ENCODE results near the gene RASSF4.

RASSF4 gene

GRCh38 chr10:44948642-44949041 is 11.0 kb upstream of the RASSF4 start:
- no peak for DNase-seq

GRCh38 chr10:44949127-44949802 is 10.3 kb upstream of the RASSF4 start:
- no peak for DNase-seq

- DNase-seq = peak; percentile 2
Observed at GRCh38 chr10:44949915-44950314, 9.7 kb upstream of the RASSF4 start.

GRCh38 chr10:44950326-44951225 is 9.0 kb upstream of the RASSF4 start:
- DNase-seq = no peak

GRCh38 chr10:44951576-44952226 is 7.9 kb upstream of the RASSF4 start:
- DNase-seq = no peak

GRCh38 chr10:44952779-44953231 is 6.8 kb upstream of the RASSF4 start:
- no peak for DNase-seq

- DNase-seq = peak; percentile 5
Observed at GRCh38 chr10:44954042-44954441, 5.6 kb upstream of the RASSF4 start.

GRCh38 chr10:44954962-44955361 is 4.6 kb upstream of the RASSF4 start:
- DNase-seq = no peak

GRCh38 chr10:44955413-44956070 is 4.1 kb upstream of the RASSF4 start:
- DNase-seq = no peak

- DNase-seq = no peak
Observed at GRCh38 chr10:44956226-44956625, 3.4 kb upstream of the RASSF4 start.

- DNase-seq = no peak
Observed at GRCh38 chr10:44956717-44957706, 2.6 kb upstream of the RASSF4 start.

GRCh38 chr10:44958196-44958897 is 1.3 kb upstream of the RASSF4 start:
- DNase-seq = no peak

GRCh38 chr10:44958898-44959246 is 730 bp upstream of the RASSF4 start:
- DNase-seq = no peak

- DNase-seq = no peak
Observed at GRCh38 chr10:44960088-44960460, 472 bp downstream of the RASSF4 start.

GRCh38 chr10:44960482-44961229 is 1.1 kb downstream of the RASSF4 start:
- DNase-seq = no peak

GRCh38 chr10:44961230-44961571 is 1.6 kb downstream of the RASSF4 start:
- no peak for DNase-seq

GRCh38 chr10:44961931-44962750 is 2.5 kb downstream of the RASSF4 start:
- DNase-seq = no peak

GRCh38 chr10:44962870-44963738 is 3.5 kb downstream of the RASSF4 start:
- DNase-seq = peak; percentile 79

Data from DMS79 treated with DMSO at 0.1 percent for 48 hours (cell line).